H1 (cell line): ENCODE measurements around the gene WDR93. TPM values are rescaled to one million over a fixed set of nuclear protein-coding genes. Genes with fewer than 3 reads are reported as not detected.
A peak's percentile ranks its signal among the peaks of the same experiment; 100 is the strongest.

ENCODE experiments used
- CTCF ChIA-PET: fragments of 300-600 bp; sonication (Branson Sonifier 250); formaldehyde crosslinking; loops from one replicate; lab custom pipeline; 2021; ENCODE audit not compliant: partially characterized antibody; lab: Charles Lee
- POLR2A ChIA-PET: fragments of 300-600 bp; sonication (Branson Sonifier 250); formaldehyde crosslinking; loops from one replicate; lab custom pipeline; 2021; ENCODE audit warnings: inconsistent platforms; ENCODE audit not compliant: partially characterized antibody; lab: Charles Lee
- DNase-seq, 2 experiments: peaks; one replicate each; pipeline versions ENCODE4 v3.0.0 to v3.0.0-alpha.2; 2010 to 2022; ENCODE audit warnings: low spot score in 2 of 2, low read depth in 1 of 2, mixed read lengths in 1 of 2
- FAIRE-seq: peaks from 2 replicates; lab custom pipeline; 2011; peaks lifted over from hg19 to GRCh38; lab: Jason Lieb, UNC
- H2AFZ ChIP-seq: 2 replicates; pipeline ENCODE4 v1.8.1; 2012; ENCODE audit warnings: low read length, inconsistent platforms
- H2AK5ac ChIP-seq: 2 replicates; pipeline ENCODE4 v1.6.1; 2013; ENCODE audit warnings: low read depth, low read length
- H2BK120ac ChIP-seq: replicated peaks from 2 replicates; pipeline ENCODE3; 2013; ENCODE audit warnings: low read depth, low read length, inconsistent platforms
- H2BK12ac ChIP-seq: 2 replicates; pipeline ENCODE4 v1.6.1; 2013; ENCODE audit warnings: low read depth, low read length
- H2BK15ac ChIP-seq: 2 replicates; pipeline ENCODE4 v1.6.1; 2013; ENCODE audit warnings: low read length
- H2BK20ac ChIP-seq: 2 replicates; pipeline ENCODE4 v1.6.1; 2013; ENCODE audit warnings: low read length
- H2BK5ac ChIP-seq: 2 replicates; pipeline ENCODE4 v1.6.1; 2013; ENCODE audit warnings: low read depth, low read length
- H3K14ac ChIP-seq: 2 replicates; pipeline ENCODE4 v1.6.1; 2013; ENCODE audit warnings: inconsistent platforms; ENCODE audit not compliant: insufficient read length
- H3K18ac ChIP-seq: 2 replicates; pipeline ENCODE4 v1.6.1; 2013; ENCODE audit warnings: low read length; ENCODE audit errors: extremely low read depth
- H3K23ac ChIP-seq: 2 replicates; pipeline ENCODE4 v1.6.1; 2013; ENCODE audit warnings: inconsistent platforms; ENCODE audit not compliant: insufficient read length
- H3K23me2 ChIP-seq: 2 replicates; pipeline ENCODE4 v1.6.1; 2013; ENCODE audit warnings: low read depth, low read length
- H3K27ac ChIP-seq: 2 replicates; pipeline ENCODE4 v1.6.1; 2011; ENCODE audit warnings: low read depth, low read length, inconsistent platforms
- H3K27me3 ChIP-seq, 4 experiments: replicated peaks in 1 of 4; 1 replicate in 1 of 4; 2 replicates in 3 of 4; pipeline versions ENCODE4 v1.6.1 to v1.8.1; 2011 to 2013; ENCODE audit warnings: low read length in 3 of 4, mild to moderate bottlenecking in 3 of 4, inconsistent platforms in 2 of 4, mixed read lengths in 2 of 4, moderate library complexity in 1 of 4; ENCODE audit not compliant: control insufficient read depth in 3 of 4, insufficient read depth in 3 of 4; ENCODE audit errors: extremely low read depth in 1 of 4
- H3K36me3 ChIP-seq, 4 experiments: 2 replicates each; pipeline versions ENCODE4 v1.6.1 to v1.8.1; 2011 to 2013; ENCODE audit warnings: mild to moderate bottlenecking in 4 of 4, low read length in 3 of 4, moderate library complexity in 2 of 4, control low read depth in 1 of 4, inconsistent platforms in 1 of 4; ENCODE audit not compliant: insufficient read depth in 4 of 4, control insufficient read depth in 2 of 4
- H3K4ac ChIP-seq: replicated peaks from 2 replicates; pipeline ENCODE3; 2013; ENCODE audit warnings: low read length, low read depth, mixed read lengths, inconsistent platforms; ENCODE audit not compliant: insufficient read length
- H3K4me1 ChIP-seq, 4 experiments: replicated peaks in 1 of 4; 1 replicate in 1 of 4; 2 replicates in 3 of 4; pipeline versions ENCODE4 v1.6.1 to v1.8.1; 2011 to 2013; ENCODE audit warnings: low read length in 3 of 4, inconsistent platforms in 2 of 4, mixed read lengths in 1 of 4; ENCODE audit not compliant: insufficient read depth in 4 of 4, control insufficient read depth in 3 of 4
- H3K4me2 ChIP-seq, 2 experiments: 2 replicates each; pipeline versions ENCODE4 v1.6.1 to v1.8.1; 2011 to 2013; ENCODE audit warnings: low read depth in 2 of 2, low read length in 2 of 2, control low read depth in 1 of 2, inconsistent platforms in 1 of 2, mild to moderate bottlenecking in 1 of 2; ENCODE audit not compliant: insufficient read depth in 1 of 2
- H3K4me3 ChIP-seq, 4 experiments: fragments of 200-600, 300-600 bp in 1 of 4; sonication (generic), shearing (Covaris generic), sonication (Bioruptor Twin) in 1 of 4; 2 replicates each; pipeline versions ENCODE4 v1.5.1 to v1.8.1; 2011 to 2016; ENCODE audit warnings: low read length in 4 of 4, low read depth in 3 of 4, control low read depth in 2 of 4, inconsistent platforms in 2 of 4, mild to moderate bottlenecking in 2 of 4, mixed read lengths in 1 of 4, moderate library complexity in 1 of 4; ENCODE audit not compliant: insufficient read depth in 2 of 4; ENCODE audit errors: extremely low read depth in 1 of 4
- H3K56ac ChIP-seq: replicated peaks from 2 replicates; pipeline ENCODE3; 2013; ENCODE audit warnings: low read depth, mild to moderate bottlenecking, mixed read lengths, low read length, inconsistent platforms; ENCODE audit not compliant: insufficient read length
- H3K79me1 ChIP-seq: 2 replicates; pipeline ENCODE4 v1.6.1; 2013; ENCODE audit warnings: low read depth, low read length, control low read depth
- H3K79me2 ChIP-seq, 2 experiments: 2 replicates each; pipeline versions ENCODE4 v1.6.1 to v1.8.1; 2012 to 2013; ENCODE audit warnings: low read length in 2 of 2, mild to moderate bottlenecking in 2 of 2, inconsistent platforms in 1 of 2; ENCODE audit not compliant: insufficient read depth in 2 of 2, control insufficient read depth in 1 of 2
- H3K9ac ChIP-seq, 4 experiments: replicated peaks in 1 of 4; 1 replicate in 1 of 4; 2 replicates in 3 of 4; pipeline versions ENCODE4 v1.6.1 to v1.8.1; 2011 to 2013; ENCODE audit warnings: low read depth in 3 of 4, low read length in 3 of 4, control low read depth in 2 of 4, mild to moderate bottlenecking in 2 of 4, moderate library complexity in 2 of 4, inconsistent platforms in 1 of 4; ENCODE audit errors: extremely low read depth in 1 of 4
- H3K9me3 ChIP-seq, 2 experiments: 2 replicates each; pipeline versions ENCODE4 v1.6.1 to v1.8.1; 2012 to 2013; ENCODE audit warnings: mild to moderate bottlenecking in 2 of 2, moderate library complexity in 2 of 2, control low read depth in 1 of 2, inconsistent platforms in 1 of 2, low read depth in 1 of 2, low read length in 1 of 2, mixed read lengths in 1 of 2; ENCODE audit not compliant: insufficient read depth in 2 of 2
- H4K20me1 ChIP-seq, 2 experiments: replicated peaks in 1 of 2; 2 replicates each; pipeline versions ENCODE3 to v1.8.1; 2011 to 2013; ENCODE audit warnings: inconsistent platforms in 2 of 2, low read length in 2 of 2, mild to moderate bottlenecking in 1 of 2; ENCODE audit not compliant: insufficient read depth in 2 of 2, control insufficient read depth in 1 of 2
- H4K5ac ChIP-seq: 2 replicates; pipeline ENCODE4 v1.6.1; 2013; ENCODE audit warnings: low read length, low read depth, mixed read lengths, inconsistent platforms; ENCODE audit not compliant: insufficient read length
- H4K8ac ChIP-seq: 2 replicates; pipeline ENCODE4 v1.8.0; 2013; ENCODE audit warnings: mild to moderate bottlenecking, moderate library complexity, low read length, inconsistent platforms; ENCODE audit not compliant: insufficient read depth; ENCODE audit errors: extremely low read depth
- H4K91ac ChIP-seq: replicated peaks from 2 replicates; pipeline ENCODE3; 2013; ENCODE audit warnings: low read length, mixed read lengths, inconsistent platforms; ENCODE audit not compliant: insufficient read length
- ATF2 ChIP-seq: IDR thresholded peaks from 2 replicates; pipeline ENCODE4 v1.6.1; 2012; ENCODE audit warnings: low read length, inconsistent platforms
- BACH1 ChIP-seq: IDR thresholded peaks from 2 replicates; pipeline ENCODE4 v1.6.1; 2012; ENCODE audit warnings: low read length, improper control_type of control experiment
- CBX5 ChIP-seq: fragments of 300-800, 300-1000 bp; sonication (generic); IDR thresholded peaks from 2 replicates; pipeline ENCODE4 v1.7.1; 2016; ENCODE audit warnings: antibody characterized with exemption, low read length, low read depth
- CEBPB ChIP-seq: IDR thresholded peaks from 2 replicates; pipeline ENCODE4 v1.6.1; 2012; ENCODE audit warnings: low read depth, low read length
- CHD2 ChIP-seq: IDR thresholded peaks from 2 replicates; pipeline ENCODE4 v1.6.1; 2012; ENCODE audit warnings: low read length, improper control_type of control experiment
- CREB1 ChIP-seq: IDR thresholded peaks from 2 replicates; pipeline ENCODE4 v1.6.1; 2012; ENCODE audit warnings: inconsistent platforms
- HDAC6 ChIP-seq: IDR thresholded peaks from one replicate; pipeline ENCODE4 v1.7.1; 2012; ENCODE audit warnings: low read depth, mild to moderate bottlenecking, inconsistent platforms, low read length, moderate library complexity
- MAFK ChIP-seq: IDR thresholded peaks from 2 replicates; pipeline ENCODE4 v1.6.1; 2012; ENCODE audit warnings: low read depth, mild to moderate bottlenecking, improper control_type of control experiment, low read length
- PHF8 ChIP-seq: fragments of 200-600 bp; sonication (generic); conservative IDR thresholded peaks from 2 replicates; pipeline ENCODE4 v1.7.1; 2012; ENCODE audit warnings: low read depth, mild to moderate bottlenecking, inconsistent platforms, low read length, moderate library complexity
- SIRT6 ChIP-seq: IDR thresholded peaks from one replicate; pipeline ENCODE4 v1.7.1; 2012; ENCODE audit warnings: low read length, inconsistent platforms
- SIX5 ChIP-seq: IDR thresholded peaks from 2 replicates; pipeline ENCODE4 v1.6.1; 2011; ENCODE audit warnings: mild to moderate bottlenecking, low read depth, low read length
- TAF1 ChIP-seq: IDR thresholded peaks from 2 replicates; pipeline ENCODE4 v1.6.1; 2011; ENCODE audit warnings: mild to moderate bottlenecking, low read depth, low read length
- TAF7 ChIP-seq: optimal IDR thresholded peaks from 2 replicates; pipeline ENCODE3; 2011; ENCODE audit warnings: low read depth, mild to moderate bottlenecking, inconsistent platforms, low read length, moderate library complexity, borderline replicate concordance
- WGBS, 2 experiments: shearing (Covaris generic) in 1 of 2; methylation state at CpG; one replicate each; pipeline versions ENCODE4 v1.1.6 to v1.1.7; 2013 to 2015; ENCODE audit warnings: low lambda C conversion rate in 2 of 2, mixed read lengths in 2 of 2, inconsistent platforms in 1 of 2, low coverage in 1 of 2, missing lambda C conversion rate in 1 of 2; ENCODE audit not compliant: insufficient replicate concordance in 2 of 2, insufficient coverage in 1 of 2, insufficient read length in 1 of 2; ENCODE audit errors: extremely low coverage in 1 of 2, missing lambda C conversion rate in 1 of 2; 5-methylcytosine and 5-hydroxymethylcytosine counted together
- polyA plus RNA-seq, 7 experiments: library from polyadenylated mRNA; depleted of rRNA in 3 of 7; stranded (reverse) in 5 of 7; unstranded in 2 of 7; fragments of >200 nt in 5 of 7; fragments of 200-250 nt in 2 of 7; gene quantifications; 1 replicate in 5 of 7; 2 replicates in 1 of 7; 4 replicates in 1 of 7; pipeline versions ENCODE4 v1.2.1 to v1.2.3, GENCODE V29; 2011 to 2013; ENCODE audit warnings: missing spikeins in 2 of 7, mixed read lengths in 2 of 7
- total RNA-seq: library from RNA; stranded (reverse); fragmentation: NEBNext Ultra II Directional; extraction: Animal tissue kit (Norgen Biotek cat#: 25700); gene quantifications from 2 replicates; pipeline ENCODE4 v1.2.1, GENCODE V29; 2021

WDR93 gene
- total and polyA plus RNA-seq, 2 of the 8 experiments (the other 6 are each of a cell fraction or from before 2014, with no cell fraction given), result 0.03 TPM; not detected in 1

DNA sequence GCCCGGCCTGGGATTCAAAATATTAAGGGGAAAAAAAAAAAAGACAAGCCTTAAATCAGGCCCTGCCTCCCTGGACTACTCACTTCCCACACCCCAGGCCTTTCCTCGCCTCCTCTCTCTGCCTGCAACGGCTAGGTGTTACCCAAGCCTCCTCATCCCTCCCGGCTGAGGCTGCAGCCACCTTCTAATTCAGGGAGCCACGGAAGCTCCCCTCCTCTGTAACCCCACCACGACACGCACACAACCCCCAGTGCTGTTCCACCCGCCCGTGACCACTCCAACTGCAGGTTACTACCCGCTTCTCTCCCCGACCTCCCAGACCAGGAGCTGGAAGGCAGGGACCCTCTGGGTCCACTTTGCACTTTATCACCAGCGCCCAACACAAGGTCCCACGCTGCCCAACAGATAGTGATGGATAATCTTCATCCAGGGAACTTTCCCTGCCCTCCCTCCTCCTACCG is 36.3 kb upstream of the WDR93 start:
- Histone ChIP-seq H2AFZ (no peak overlapping the region), H3K79me2 (peaks cover 0 to 8% of the 10 kb centered on the region in 2 experiments; a peak in 2 of 4 replicates), H4K5ac (no peak overlapping the region), H3K79me1 (peaks cover 8% of the 10 kb centered on the region; the same call in 1 of the 2 replicates), H3K9me3 (no peaks in the 10 kb centered on the region), H2BK120ac (no peak overlapping the region), H3K27ac (no peak overlapping the region), H4K20me1 (peaks cover 3 to 5% of the 10 kb centered on the region in 2 experiments), H4K8ac (no peak overlapping the region; the same call in 1 of the 2 replicates), H4K91ac (no peak overlapping the region), H2BK12ac (no peak overlapping the region), H3K23me2 (peaks cover 5% of the 10 kb centered on the region; the same call in 1 of the 2 replicates), H2BK5ac (no peak overlapping the region), H3K23ac (no peak overlapping the region), H2AK5ac (no peak overlapping the region), H3K14ac (no peak overlapping the region), H3K4me1 (peaks cover 0 to 2% (median under 1%) of the 10 kb centered on the region in 4 experiments; a peak in 2 of 7 replicates), H2BK15ac (no peak overlapping the region), H3K4ac (no peak overlapping the region), H3K4me2 (peak overlapping the region; percentile 94 to 99), H2BK20ac (no peak overlapping the region), H3K36me3 (no peaks in the 10 kb centered on the region), H3K18ac (no peak overlapping the region; the same call in 1 of the 2 replicates), H3K9ac (peak overlapping the region in 3 of 4 experiments; percentile 76 to 81 (median 78); a peak in 3 of 7 replicates), H3K56ac (no peak overlapping the region), H3K4me3 (peak overlapping the region; percentile 72 to 92 (median 82)), H3K27me3 (no peaks in the 10 kb centered on the region)
- no peak for FAIRE-seq
- ChIA-PET POLR2A (interaction anchor here (0.6 to 1.8 kb wide), 3 partner anchors 9 to 448 kb away, joined by 3 to 9 read pairs (median 4); no protein-coding TSS in a partner anchor), CTCF (interaction anchor here (0.6 to 1.3 kb wide), 2 partner anchors 11 to 1180 kb away, joined by 3 to 6 read pairs; no protein-coding TSS in a partner anchor)
- no peak for DNase-seq
- WGBS, 2 experiments, result 29% methylated on average over 13 of the region's 14 CpGs; no CpG with 5 or more reads in 1 of the 2 experiments
- TF ChIP-seq SIX5, result no peak
- no peak for TF ChIP-seq CBX5
- no peak for TF ChIP-seq MAFK
- no peak for TF ChIP-seq TAF7
- TF ChIP-seq SIRT6, result no peak
- TF ChIP-seq CEBPB, result no peak
- no peak for TF ChIP-seq PHF8
- TF ChIP-seq BACH1, result no peak
- TF ChIP-seq CHD2, result no peak
- no peak for TF ChIP-seq TAF1
- TF ChIP-seq CREB1, result no peak
- TF ChIP-seq ATF2, result no peak
- no peak for TF ChIP-seq HDAC6
